Hepatocyte (in vitro differentiated cells): Measurements from ENCODE around the gene TRPM2. TPM values are rescaled to one million over a fixed set of nuclear protein-coding genes. Genes with fewer than 3 reads are reported as not detected.
"Not testable (repeated sequence)": the region's sequence is repeated elsewhere in the genome, so short reads cannot be mapped to it uniquely, and the experiment has no call there.

Experiments
- DNase-seq: peaks from one replicate; pipeline ENCODE4 v3.0.0-alpha.2; 2016; ENCODE audit warnings: low spot score
- H2AFZ ChIP-seq: fragments of 200-600 bp; sonication (generic); 2 replicates; pipeline ENCODE4 v1.6.0; 2016; ENCODE audit warnings: antibody characterized with exemption, mild to moderate bottlenecking
- H3K27ac ChIP-seq: fragments of 200-600 bp; sonication (generic); 2 replicates; pipeline ENCODE4 v1.5.1; 2016; ENCODE audit warnings: mild to moderate bottlenecking
- H3K27me3 ChIP-seq: fragments of 200-600 bp; sonication (generic); 2 replicates; pipeline ENCODE4 v1.6.1; 2016
- H3K36me3 ChIP-seq: fragments of 200-600 bp; sonication (generic); replicated peaks from 2 replicates; pipeline ENCODE4 v1.5.1; 2016; ENCODE audit warnings: low read depth; ENCODE audit not compliant: insufficient read depth
- H3K4me1 ChIP-seq: fragments of 200-600 bp; sonication (generic); 2 replicates; pipeline ENCODE4 v1.5.1; 2016; ENCODE audit warnings: mild to moderate bottlenecking, moderate library complexity; ENCODE audit not compliant: insufficient read depth
- H3K4me2 ChIP-seq: fragments of 200-600 bp; sonication (generic); 2 replicates; pipeline ENCODE4 v1.6.0; 2016
- H3K4me3 ChIP-seq: fragments of 200-600 bp; sonication (generic); 2 replicates; pipeline ENCODE4 v1.5.1; 2016; ENCODE audit warnings: mild to moderate bottlenecking
- H3K79me2 ChIP-seq: fragments of 200-600 bp; sonication (generic); 2 replicates; pipeline ENCODE4 v1.6.0; 2017; ENCODE audit warnings: mild to moderate bottlenecking
- H3K9me2 ChIP-seq: fragments of 200-600 bp; sonication (generic); replicated peaks from 2 replicates; pipeline ENCODE4 v1.6.0; 2017; ENCODE audit warnings: mild to moderate bottlenecking; ENCODE audit not compliant: insufficient read depth
- H3K9me3 ChIP-seq: fragments of 200-600 bp; sonication (generic); 2 replicates; pipeline ENCODE4 v1.5.1; 2016; ENCODE audit warnings: low read depth, mild to moderate bottlenecking
- H4K20me1 ChIP-seq: fragments of 200-600 bp; sonication (generic); 2 replicates; pipeline ENCODE4 v1.6.0; 2016; ENCODE audit warnings: mild to moderate bottlenecking; ENCODE audit not compliant: insufficient read depth, poor library complexity, severe bottlenecking
- CTCF ChIP-seq: fragments of 200-600 bp; sonication (generic); IDR thresholded peaks from 2 replicates; pipeline ENCODE4 v1.5.1; 2016; ENCODE audit warnings: antibody characterized with exemption, mild to moderate bottlenecking; ENCODE audit not compliant: poor library complexity
- EZH2 ChIP-seq: fragments of 200-600 bp; sonication (generic); IDR thresholded peaks from 2 replicates; pipeline ENCODE4 v1.6.1; 2016; ENCODE audit warnings: antibody characterized with exemption, mild to moderate bottlenecking, borderline replicate concordance
- EZH2phosphoT487 ChIP-seq: fragments of 200-600 bp; sonication (generic); IDR thresholded peaks from one replicate; pipeline ENCODE4 v1.6.1; 2018; ENCODE audit warnings: antibody characterized with exemption, mild to moderate bottlenecking, low read depth, moderate library complexity; ENCODE audit not compliant: unreplicated experiment, severe bottlenecking
- WGBS: methylation state at CpG from one replicate; pipeline ENCODE4 v1.1.6; 2016; ENCODE audit warnings: low lambda C conversion rate; ENCODE audit errors: missing lambda C conversion rate; 5-methylcytosine and 5-hydroxymethylcytosine counted together
- polyA plus RNA-seq: library from polyadenylated mRNA; unstranded; fragments of >200 nt; fragmentation: Nextera tagmentation; extraction: Ambion mirVana; gene quantifications from 2 replicates; pipeline ENCODE4 v1.2.1, GENCODE V29; 2016
- total RNA-seq: library from RNA; depleted of rRNA; stranded (reverse); fragments of >200 nt; gene quantifications from 2 replicates; pipeline ENCODE4 v1.2.3, GENCODE V29; 2014

TRPM2 gene
- total and polyA plus RNA-seq, 2 experiments from 2014 or later = 0.25 to 0.50 TPM

GRCh38 chr21:44414291-44415072 is 61.1 kb downstream of the TRPM2 start:
- H3K4me2 ChIP-seq = no peak overlapping the region
- DNase-seq = no peak

GRCh38 chr21:44415073-44416025 is 61.9 kb downstream of the TRPM2 start:
- Histone ChIP-seq H3K27ac (no peak overlapping the region), H3K27me3 (no peaks in the 10 kb centered on the region), H4K20me1 (no peaks in the 10 kb centered on the region), H3K4me3 (no peak overlapping the region), H3K36me3 (no peaks in the 10 kb centered on the region), H3K9me2 (no peaks in the 10 kb centered on the region), H3K4me1 (no peaks in the 10 kb centered on the region), H2AFZ (no peak overlapping the region), H3K9me3 (no peaks in the 10 kb centered on the region), H3K4me2 (no peak overlapping the region), H3K79me2 (no peaks in the 10 kb centered on the region)
- 59% methylated on average over 24 of the region's 24 CpGs for WGBS
- DNase-seq = no peak
- TF ChIP-seq EZH2 (no peak), CTCF (no peak), EZH2phosphoT487 (no peak)

More at GRCh38 chr21:44414291-44415072, 61.1 kb downstream of the TRPM2 start:
- no peaks in the 10 kb centered on the region for H3K79me2 ChIP-seq
- H3K4me3 ChIP-seq = no peak overlapping the region
- no peak overlapping the region for H3K27ac ChIP-seq
- no peaks in the 10 kb centered on the region for H3K9me3 ChIP-seq
- H3K36me3 ChIP-seq = no peaks in the 10 kb centered on the region
- no peaks in the 10 kb centered on the region for H4K20me1 ChIP-seq
- H3K4me1 ChIP-seq = no peaks in the 10 kb centered on the region
- WGBS = 88% methylated on average over 29 of the region's 30 CpGs
- H3K9me2 ChIP-seq = no peaks in the 10 kb centered on the region
- H3K27me3 ChIP-seq = no peaks in the 10 kb centered on the region
- no peak for TF ChIP-seq CTCF
- TF ChIP-seq EZH2phosphoT487 = no peak
- no peak for TF ChIP-seq EZH2
- no peak overlapping the region for H2AFZ ChIP-seq

- DNase-seq = no peak
- TF ChIP-seq CTCF (no peak), EZH2phosphoT487 (no peak), EZH2 (no peak)
- Histone ChIP-seq H2AFZ (no peak overlapping the region), H3K4me2 (no peak overlapping the region), H4K20me1 (no peaks in the 10 kb centered on the region), H3K27ac (no peak overlapping the region), H3K79me2 (no peaks in the 10 kb centered on the region), H3K9me3 (no peaks in the 10 kb centered on the region), H3K36me3 (no peaks in the 10 kb centered on the region), H3K4me3 (no peak overlapping the region), H3K27me3 (no peaks in the 10 kb centered on the region), H3K9me2 (no peaks in the 10 kb centered on the region), H3K4me1 (no peaks in the 10 kb centered on the region)
- WGBS = 85% methylated on average over 8 of the region's 8 CpGs
Observed at GRCh38 chr21:44416193-44416592, 62.8 kb downstream of the TRPM2 start.

GRCh38 chr21:44417621-44418107 is 64.2 kb downstream of the TRPM2 start:
- H3K27ac ChIP-seq, H3K4me1 ChIP-seq, H2AFZ ChIP-seq, H3K9me3 ChIP-seq, DNase-seq, H3K79me2 ChIP-seq, H3K4me2 ChIP-seq, H3K9me2 ChIP-seq, H3K4me3 ChIP-seq, H4K20me1 ChIP-seq, H3K36me3 ChIP-seq, H3K27me3 ChIP-seq: not testable (repeated sequence)
- 96% methylated on average over 15 of the region's 21 CpGs for WGBS
